A549 (cell line): ENCODE measurements around the gene LMTK3. TPM values are rescaled to one million over a fixed set of nuclear protein-coding genes. Genes with fewer than 3 reads are reported as not detected.

Experiments
- ATAC-seq, 2 experiments: fragments of 200-7000 bp in 1 of 2; fragments of >200 bp in 1 of 2; cut with Nextera tagmentation in 1 of 2; cut with Tn5 transposase in 1 of 2; 3 replicates each; pipeline versions ENCODE4 v1.8.0 to v1.9.1; 2018 to 2020; ENCODE audit warnings: mild to moderate bottlenecking in 1 of 2, moderate library complexity in 1 of 2
- CTCF ChIA-PET: fragments of 300-600 bp; sonication (Branson Sonifier 250); formaldehyde crosslinking; extraction: SDS; loops from one replicate; lab custom pipeline; 2021; ENCODE audit warnings: antibody characterized with exemption, inconsistent platforms; lab: Yijun Ruan, JAX
- POLR2A ChIA-PET: fragments of 350-600 bp; formaldehyde crosslinking; extraction: SDS; loops from one replicate; lab custom pipeline; 2021; ENCODE audit warnings: antibody characterized with exemption, inconsistent platforms; lab: Yijun Ruan, JAX
- DNase-seq, 2 experiments: peaks; one replicate each; pipeline versions ENCODE4 v3.0.0 to v3.0.0-alpha.2; 2011 to 2016; ENCODE audit warnings: low read depth in 1 of 2, low spot score in 1 of 2
- FAIRE-seq: peaks from 2 replicates; lab custom pipeline; 2011; peaks lifted over from hg19 to GRCh38; lab: Jason Lieb, UNC
- H3K27ac ChIP-seq, 2 experiments: fragments of >200 bp; sonication (Bioruptor Twin); formaldehyde crosslinking; 3 replicates each; pipeline ENCODE4 v1.5.1; 2016 to 2017
- H3K4me1 ChIP-seq: fragments of >200 bp; sonication (Bioruptor Twin); formaldehyde crosslinking; 3 replicates; pipeline ENCODE4 v1.6.1; 2016
- H3K4me2 ChIP-seq: fragments of >200 bp; sonication (Bioruptor Twin); formaldehyde crosslinking; 3 replicates; pipeline ENCODE4 v1.6.1; 2016
- H3K4me3 ChIP-seq: fragments of >200 bp; sonication (Bioruptor Twin); formaldehyde crosslinking; 3 replicates; pipeline ENCODE4 v1.5.1; 2016
- H3K9me3 ChIP-seq: fragments of >200 bp; sonication (Bioruptor Twin); formaldehyde crosslinking; 3 replicates; pipeline ENCODE4 v1.6.1; 2016
- ATOH8 ChIP-seq: fragments of 250-450 bp; sonication (Bioruptor Pico); IDR thresholded peaks from 2 replicates; pipeline ENCODE4 v1.5.0; 2020; ENCODE audit warnings: low read depth, mild to moderate bottlenecking, moderate library complexity
- CEBPB ChIP-seq, 2 experiments: fragments of >200 bp in 1 of 2; sonication (Bioruptor Twin) in 1 of 2; formaldehyde crosslinking in 1 of 2; IDR thresholded peaks; 2 replicates each; pipeline ENCODE4 v1.6.1; 2012 to 2016
- CHD2 ChIP-seq: fragments of 150-350 bp; IDR thresholded peaks from 2 replicates; pipeline ENCODE4 v1.6.1; 2014; ENCODE audit warnings: low read length; ENCODE audit not compliant: partially characterized antibody
- E2F6 ChIP-seq: IDR thresholded peaks from 2 replicates; pipeline ENCODE4 v1.6.1; 2012; ENCODE audit warnings: low read depth, borderline replicate concordance
- EHF ChIP-seq: fragments of 250-450 bp; sonication (Bioruptor Pico); IDR thresholded peaks from 2 replicates; pipeline ENCODE4 v1.5.0; 2020; ENCODE audit warnings: mild to moderate bottlenecking
- EP300 ChIP-seq, 2 experiments: fragments of >200 bp; sonication (Bioruptor Twin); formaldehyde crosslinking; IDR thresholded peaks; 2 replicates in 1 of 2; 3 replicates in 1 of 2; pipeline ENCODE4 v1.6.1; 2016 to 2017
- ESRRA ChIP-seq: fragments of 150-350 bp; IDR thresholded peaks from 2 replicates; pipeline ENCODE4 v1.6.1; 2014; ENCODE audit warnings: mild to moderate bottlenecking, low read length, borderline replicate concordance
- FOSL2 ChIP-seq, 2 experiments: fragments of 450-650 bp in 1 of 2; fragments of >200 bp in 1 of 2; sonication (Bioruptor Twin) in 1 of 2; formaldehyde crosslinking; IDR thresholded peaks; 2 replicates each; pipeline versions ENCODE4 v1.5.0 to v1.6.1; 2016 to 2020; ENCODE audit warnings: mild to moderate bottlenecking in 1 of 2, moderate library complexity in 1 of 2
- FOXS1 ChIP-seq: fragments of 250-450 bp; sonication (Bioruptor Pico); IDR thresholded peaks from 2 replicates; pipeline ENCODE4 v1.5.0; 2020; ENCODE audit warnings: mild to moderate bottlenecking, moderate library complexity
- GATA3 ChIP-seq: IDR thresholded peaks from 2 replicates; pipeline ENCODE4 v1.6.1; 2012; ENCODE audit warnings: borderline replicate concordance
- HOXB13 ChIP-seq: fragments of 250-450 bp; sonication (Bioruptor Pico); IDR thresholded peaks from 2 replicates; pipeline ENCODE4 v1.5.0; 2020; ENCODE audit warnings: low read depth, mild to moderate bottlenecking, moderate library complexity
- HOXB5 ChIP-seq: fragments of 250-450 bp; sonication (Bioruptor Pico); IDR thresholded peaks from 2 replicates; pipeline ENCODE4 v1.5.0; 2020; ENCODE audit warnings: mild to moderate bottlenecking, moderate library complexity
- JUN ChIP-seq, 2 experiments: fragments of >200 bp; sonication (Bioruptor Twin); formaldehyde crosslinking; IDR thresholded peaks; 2 replicates in 1 of 2; 3 replicates in 1 of 2; pipeline ENCODE4 v1.6.1; 2016 to 2017
- JUNB ChIP-seq: fragments of >200 bp; sonication (Bioruptor Twin); formaldehyde crosslinking; IDR thresholded peaks from 2 replicates; pipeline ENCODE4 v1.6.1; 2016
- MAX ChIP-seq: IDR thresholded peaks from 2 replicates; pipeline ENCODE4 v1.6.1; 2012
- PBX3 ChIP-seq: IDR thresholded peaks from 2 replicates; pipeline ENCODE4 v1.6.1; 2012
- PHF8 ChIP-seq: fragments of 200-600 bp; sonication (generic); IDR thresholded peaks from 2 replicates; pipeline ENCODE4 v1.6.1; 2016; ENCODE audit warnings: low read depth, mild to moderate bottlenecking, antibody characterized with exemption, moderate library complexity, borderline replicate concordance
- RAD21 ChIP-seq, 2 experiments: fragments of >200 bp in 1 of 2; sonication (Bioruptor Twin) in 1 of 2; formaldehyde crosslinking in 1 of 2; IDR thresholded peaks in 1 of 2; conservative IDR thresholded peaks in 1 of 2; 2 replicates in 1 of 2; 3 replicates in 1 of 2; pipeline ENCODE4 v1.6.1; 2012 to 2018; ENCODE audit warnings: inconsistent platforms in 1 of 2
- RARB ChIP-seq: fragments of 250-450 bp; sonication (Bioruptor Pico); IDR thresholded peaks from 2 replicates; pipeline ENCODE4 v1.8.0; 2021; ENCODE audit warnings: mild to moderate bottlenecking, moderate library complexity
- SMC3 ChIP-seq: fragments of >200 bp; sonication (Bioruptor Twin); formaldehyde crosslinking; IDR thresholded peaks from 3 replicates; pipeline ENCODE4 v1.6.1; 2018; ENCODE audit warnings: inconsistent platforms
- SREBF2 ChIP-seq: fragments of 450-650 bp; IDR thresholded peaks from 2 replicates; pipeline ENCODE4 v1.6.1; 2014; ENCODE audit warnings: mild to moderate bottlenecking, moderate library complexity
- TFCP2L1 ChIP-seq: fragments of 250-450 bp; sonication (Bioruptor Pico); IDR thresholded peaks from 2 replicates; pipeline ENCODE4 v1.5.0; 2021; ENCODE audit warnings: mild to moderate bottlenecking
- USF2 ChIP-seq: fragments of 450-650 bp; IDR thresholded peaks from 2 replicates; pipeline ENCODE4 v1.6.1; 2014; ENCODE audit warnings: antibody characterized with exemption
- ZNF302 ChIP-seq: fragments of 250-450 bp; sonication (Bioruptor Pico); IDR thresholded peaks from 2 replicates; pipeline ENCODE4 v1.9.0; 2021; ENCODE audit warnings: inconsistent platforms, mild to moderate bottlenecking, moderate library complexity
- WGBS: methylation state at CpG from one replicate; pipeline ENCODE4 v1.1.6; 2017; ENCODE audit errors: missing lambda C conversion rate; 5-methylcytosine and 5-hydroxymethylcytosine counted together
- polyA plus RNA-seq, 4 experiments: library from polyadenylated mRNA; depleted of rRNA in 3 of 4; stranded (reverse); fragments of >200 nt; fragmentation: RNase III in 1 of 4; extraction: RNeasy Plus Mini Kit Qiagen cat#74134 plus additional on column Dnase treatment in 1 of 4; gene quantifications; 2 replicates in 3 of 4; 3 replicates in 1 of 4; pipeline ENCODE4 v1.2.3, GENCODE V29; 2011 to 2017

LMTK3 gene
- polyA plus RNA-seq, 2 of the 4 experiments (the other 2 are of a cell fraction): 0.62 to 6.1 TPM

GRCh38 chr19:48556163-48556562, 44.5 kb upstream of the LMTK3 start:
- FAIRE-seq (peak; percentile 99), DNase-seq (peak; percentile 91 to 93), ATAC-seq (peak; percentile 14 to 25; a peak in 3 of 6 replicates)
- H3K4me1 ChIP-seq: peaks cover 76% of the 10 kb centered on the region
- H3K4me3 ChIP-seq: no peak overlapping the region
- ChIA-PET CTCF (interaction anchor here (0.6 to 14.9 kb wide), 13 partner anchors 9 to 67 kb away, joined by 3 to 100 read pairs (median 5); no protein-coding TSS in a partner anchor), POLR2A (interaction anchor here (0.9 to 1.6 kb wide), 5 partner anchors 12 to 63 kb away, joined by 3 to 9 read pairs (median 6); no protein-coding TSS in a partner anchor)
- WGBS: 2% methylated on average over 11 of the region's 11 CpGs
- H3K9me3 ChIP-seq: no peaks in the 10 kb centered on the region
- TF ChIP-seq EP300 (IDR thresholded peaks at IDR 0.05) (peak; percentile 55 to 81; a peak in 3 of 5 replicates), CEBPB (IDR thresholded peaks at IDR 0.05) (peak; percentile 86 to 98), RARB (CRISPR knock-in tag) (no peak; the same call in none of the 2 replicates), ZNF302 (CRISPR knock-in tag) (0 out of 2 replicates have a peak, but pooled peaks have one; percentile 8), ESRRA (no peak), GATA3 (peak; percentile 79), RAD21 (conservative IDR thresholded peaks at IDR 0.05 in 1 of 2, IDR thresholded peaks at IDR 0.05 in 1 of 2) (peak in 1 of 2 experiments; percentile 17; a peak in 4 of 5 replicates), SMC3 (peak; percentile 30; the same call in 2 of the 3 replicates), PBX3 (0 out of 2 replicates have a peak, but pooled peaks have one; percentile 15), EHF (CRISPR knock-in tag) (peak; percentile 81; the same call in 1 of the 2 replicates), USF2 (no peak), E2F6 (peak; percentile 71; the same call in 1 of the 2 replicates), TFCP2L1 (CRISPR knock-in tag) (no peak), HOXB5 (peak; percentile 82; the same call in 1 of the 2 replicates), JUN (IDR thresholded peaks at IDR 0.05) (peak; percentile 70 to 78; a peak in 4 of 5 replicates), MAX (peak; percentile 76), PHF8 (no peak), FOSL2 (IDR thresholded peaks at IDR 0.05) (peak; percentile 90), FOSL2 (CRISPR knock-in tag; IDR thresholded peaks at IDR 0.05) (peak; percentile 97), ATOH8 (peak; percentile 42; the same call in 1 of the 2 replicates), JUNB (peak; percentile 70), FOXS1 (0 out of 2 replicates have a peak, but pooled peaks have one; percentile 50), HOXB13 (peak; percentile 85), CHD2 (peak; percentile 53), SREBF2 (no peak)
- peak overlapping the region; percentile 75 for H3K4me2 ChIP-seq
- H3K27ac ChIP-seq: peak overlapping the region; percentile 97 to 100
